C4-2B (cell line): ENCODE results near the gene ANXA3.

Source experiments
- CTCF ChIP-seq: fragments of 450-650 bp; conservative IDR thresholded peaks from 2 replicates; pipeline ENCODE4 v1.5.1; 2017; ENCODE audit warnings: mild to moderate bottlenecking
- ZFX ChIP-seq: fragments of 450-650 bp; IDR thresholded peaks from 2 replicates; pipeline ENCODE4 v1.6.1; 2017

- TF ChIP-seq CTCF: no peak
- no peak for TF ChIP-seq ZFX
These were observed 6.3 kb downstream of the ANXA3 start for GRCh38 chr4:78557841-78558240.
